GM21367 (cell line): ENCODE results near the gene GNG8.

ENCODE experiments used
- ATAC-seq: cut with Tn5 transposase; IDR thresholded peaks from one replicate; pipeline ENCODE4 v1.9.1; 2021; ENCODE audit not compliant: unreplicated experiment

The GNG8 gene

GRCh38 chr19:46635920-46636761, at the start of gene GNG8:
Gene GNG8, minus strand, starts transcription at chr19:46636202. Its CDS starts 1,520 bp downstream, at chr19:46634682.
- no peak for ATAC-seq

GRCh38 chr19:46685189-46685588, 49.2 kb upstream of the GNG8 start:
- ATAC-seq, result no peak

GRCh38 chr19:46678110-46678732, 42.2 kb upstream of the GNG8 start:
- no peak for ATAC-seq

- ATAC-seq, result no peak
These were observed 38.6 kb upstream of the GNG8 start for GRCh38 chr19:46674416-46675178.

DNA sequence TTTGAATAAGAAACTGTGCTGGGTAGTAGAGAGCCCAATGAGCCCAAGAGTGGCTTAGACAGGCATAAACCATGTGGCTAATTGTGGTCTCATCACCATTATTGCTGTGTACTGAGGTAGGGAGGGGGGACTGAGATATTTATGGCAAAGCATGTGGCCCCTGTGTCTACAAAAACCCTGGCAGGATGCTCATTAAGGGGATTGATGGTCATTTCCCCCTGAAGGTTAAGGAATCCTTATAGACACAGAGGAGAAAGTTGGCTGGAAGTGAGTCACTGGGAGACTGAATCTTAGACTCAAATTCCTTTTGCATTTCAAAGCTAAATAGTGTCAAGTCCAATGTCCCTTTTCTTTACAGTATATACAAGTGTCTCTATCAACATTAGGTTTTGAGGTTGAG, 34.8 kb upstream of the GNG8 start:
- no peak for ATAC-seq

GRCh38 chr19:46668662-46669061, 32.7 kb upstream of the GNG8 start:
- ATAC-seq, result no peak

DNA sequence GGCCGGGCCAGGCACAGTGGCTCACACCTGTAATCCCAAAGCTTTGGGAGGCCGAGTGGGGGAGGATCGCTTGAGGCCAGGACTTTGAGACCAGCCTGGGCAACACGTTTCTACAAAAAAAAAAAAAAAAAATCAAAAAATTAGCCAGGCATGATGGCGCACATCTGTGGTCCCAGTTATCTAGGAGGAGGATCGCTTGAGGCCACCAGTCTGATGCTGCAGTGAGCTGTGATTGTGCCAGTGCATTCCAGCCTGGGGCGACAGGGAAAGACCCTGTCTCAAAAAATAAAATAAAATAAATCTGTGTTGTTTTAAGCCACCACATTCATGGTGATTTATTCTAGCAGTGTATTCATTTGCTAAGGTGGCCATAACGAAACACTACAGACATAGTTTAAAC, 29.1 kb upstream of the GNG8 start:
- ATAC-seq, result no peak

GRCh38 chr19:46661735-46662592, 26.0 kb upstream of the GNG8 start:
- ATAC-seq, result no peak

DNA sequence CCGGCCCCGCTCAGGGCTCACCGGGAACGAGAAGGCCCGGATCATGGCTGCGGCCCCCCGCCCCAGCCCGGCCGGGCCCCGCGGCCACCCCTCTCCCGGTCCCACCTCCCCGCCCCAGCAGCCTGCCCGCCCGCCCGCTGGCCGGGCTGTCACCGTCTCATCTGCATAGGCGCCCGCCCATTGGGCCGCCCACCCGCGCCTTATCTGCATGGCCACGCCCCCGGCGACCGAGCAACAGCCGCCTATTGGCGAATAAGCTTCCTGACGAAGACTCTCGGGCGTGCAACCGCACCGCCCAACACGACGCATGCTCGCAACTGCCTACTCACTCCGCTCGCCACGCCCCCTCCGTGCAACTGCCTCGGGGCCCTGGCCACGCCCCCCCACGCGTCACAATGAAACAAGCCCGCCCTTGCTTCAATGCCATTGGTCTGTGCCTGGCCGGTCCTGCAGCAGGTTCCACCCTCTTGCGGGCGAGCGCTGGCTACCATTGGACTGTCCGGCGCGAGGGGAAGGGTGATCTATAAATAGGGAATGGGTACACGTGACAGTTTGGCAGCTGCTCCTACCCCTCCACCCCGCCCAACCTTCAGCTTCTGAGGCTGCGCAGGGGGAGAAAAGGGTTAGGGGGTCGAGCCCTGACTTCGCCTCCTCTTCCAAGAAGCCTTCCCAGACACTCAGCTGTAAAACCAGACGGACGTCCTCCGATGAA, 25.2 kb upstream of the GNG8 start, which contains the start of gene DACT3:
TSS of gene DACT3 (minus strand) at position 163 of the 712 bp plus-strand sequence. CDS start at position 45, 118 bp downstream.
- peak; percentile 81 for ATAC-seq

- ATAC-seq, result no peak
These were observed 24.6 kb upstream of the GNG8 start for GRCh38 chr19:46660551-46661019.

DNA sequence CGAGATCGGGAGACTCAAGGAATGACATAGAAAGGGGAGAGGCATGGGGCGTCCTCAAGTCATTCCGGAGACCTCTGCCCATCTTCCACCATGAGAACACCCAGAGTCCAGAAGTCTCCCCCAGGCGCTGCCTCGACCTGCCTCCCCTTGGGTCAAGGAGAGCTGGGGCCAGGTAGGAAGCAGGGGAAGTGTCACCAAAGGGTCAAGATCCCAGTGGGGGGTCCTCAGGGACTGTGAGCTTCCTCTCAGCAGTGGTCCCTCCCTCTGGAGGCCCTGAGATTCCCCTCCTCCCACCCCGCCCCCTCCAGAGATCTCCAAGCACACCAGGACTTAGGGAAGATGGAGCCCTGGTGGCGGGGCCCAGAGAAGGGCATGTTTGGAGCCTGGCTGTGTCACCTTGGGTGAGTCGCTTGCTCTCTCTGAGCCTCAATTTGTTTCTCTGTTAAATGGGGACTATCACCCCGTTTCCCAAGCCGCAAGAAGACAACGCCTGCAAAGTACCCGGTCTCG, 24.1 kb upstream of the GNG8 start:
- ATAC-seq, result no peak

GRCh38 chr19:46659151-46660007, 23.4 kb upstream of the GNG8 start:
- ATAC-seq, result no peak

DNA sequence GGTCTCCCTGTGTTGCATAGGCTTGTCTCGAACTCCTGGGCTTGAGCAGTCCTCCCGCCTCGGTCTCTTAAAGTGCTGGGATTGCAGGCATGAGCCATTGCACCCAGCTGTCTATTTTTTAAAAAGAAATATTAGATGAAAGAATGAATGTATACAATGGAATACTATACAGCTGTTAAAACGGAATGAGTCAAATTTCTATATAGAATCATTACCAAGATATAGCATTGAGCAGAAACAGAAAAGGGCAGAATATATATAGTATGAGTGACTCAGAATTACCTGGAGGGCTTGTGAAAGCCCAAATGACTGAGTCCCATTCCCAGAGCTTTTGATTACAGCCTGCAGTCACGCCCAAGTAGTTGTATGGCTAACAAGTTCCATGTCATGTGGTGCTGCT, 20.5 kb upstream of the GNG8 start:
- no peak for ATAC-seq

GRCh38 chr19:46654621-46655152, 18.7 kb upstream of the GNG8 start:
- no peak for ATAC-seq

DNA sequence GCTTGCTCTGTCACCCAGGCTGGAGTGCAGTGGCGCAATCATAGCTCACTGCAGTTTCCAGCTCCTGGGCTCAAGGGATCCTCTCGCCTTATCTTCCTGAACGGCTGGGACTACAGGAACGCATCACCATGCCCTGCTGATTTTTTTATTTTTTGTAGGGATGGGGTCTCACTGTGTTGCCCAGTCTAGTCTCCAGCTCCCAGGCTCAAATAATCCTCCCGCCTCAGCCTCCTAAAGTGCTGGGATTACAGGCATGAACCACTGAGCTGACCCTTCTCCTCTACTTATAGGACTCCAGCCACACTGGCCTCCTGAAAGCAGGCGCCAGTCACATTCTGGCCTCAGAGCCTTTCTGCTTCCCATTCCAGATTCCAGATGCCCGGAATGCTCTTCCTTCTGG, 14.4 kb upstream of the GNG8 start:
- ATAC-seq, result no peak

DNA sequence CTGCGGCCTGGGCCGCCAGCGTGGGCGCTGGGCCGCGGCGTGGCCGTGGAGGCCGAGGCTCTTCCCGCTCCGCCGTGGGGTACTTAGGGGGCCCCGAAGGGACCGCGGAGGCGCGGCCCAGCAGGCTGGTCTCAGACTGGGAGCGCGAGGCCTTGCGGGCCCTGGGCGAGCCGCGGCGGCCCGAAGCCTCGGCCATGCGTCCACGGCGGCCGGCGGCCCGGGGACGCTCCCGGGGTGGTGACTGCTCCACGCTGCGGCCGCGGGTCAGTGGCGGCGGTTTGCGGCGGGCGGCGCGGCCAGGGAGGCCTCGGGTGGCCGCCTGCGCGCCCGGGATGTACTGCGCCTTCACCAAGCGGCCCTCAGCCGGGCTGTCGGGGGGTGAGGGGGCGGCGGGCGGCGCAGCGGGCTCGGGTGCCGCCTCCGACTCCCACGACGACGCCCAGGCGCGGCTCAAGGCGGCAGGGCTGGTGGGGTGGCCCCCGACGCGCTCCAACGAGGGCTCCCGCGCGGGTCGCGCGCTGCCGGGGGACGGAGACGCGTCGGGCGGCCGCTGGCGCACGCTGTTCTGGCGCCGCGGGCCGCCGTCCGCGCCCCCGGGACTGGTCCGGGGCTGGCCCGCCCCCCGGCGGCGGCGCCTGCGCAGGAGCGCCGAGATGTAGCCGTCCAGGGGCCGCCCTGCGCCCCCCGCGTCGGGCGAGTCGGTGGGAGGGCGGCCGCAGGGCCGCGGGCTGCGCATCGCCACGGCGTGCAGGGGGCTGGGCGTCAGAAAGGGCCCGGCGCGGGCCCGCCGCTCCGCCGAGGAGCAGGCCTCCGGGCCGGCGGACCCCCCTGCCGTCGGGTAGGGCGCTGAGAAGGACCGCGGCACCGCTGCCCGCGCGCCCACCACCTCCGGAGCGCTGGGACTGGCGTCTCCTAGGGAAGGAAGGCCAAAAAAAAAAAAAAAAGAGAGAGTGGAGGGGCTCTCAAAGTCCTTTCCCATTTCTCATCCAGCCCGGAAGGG, 13.3 kb upstream of the GNG8 start:
- ATAC-seq, result no peak
